Measurements from ENCODE around the gene SPECC1. TPM values are rescaled to one million over a fixed set of nuclear protein-coding genes. Genes with fewer than 3 reads are reported as not detected.
"Not testable (repeated sequence)": the region's sequence is repeated elsewhere in the genome, so short reads cannot be mapped to it uniquely, and the experiment has no call there.

Gene SPECC1
- total RNA-seq, 1 donor from 2014 or later: 69.6 TPM

- no peak overlapping the region for H3K27ac Mint-ChIP-seq
- H3K36me3 Mint-ChIP-seq (ENCODE audit: insufficient read depth): peaks cover 7% of the 10 kb centered on the region
- H3K4me1 Mint-ChIP-seq (ENCODE audit: low read depth): no peaks in the 10 kb centered on the region
Measured at GRCh38 chr17:20236578-20237227, 227.5 kb downstream of the SPECC1 start.

GRCh38 chr17:20239776-20240175, 230.6 kb downstream of the SPECC1 start:
- not testable (repeated sequence) for H3K4me1 Mint-ChIP-seq (ENCODE audit: low read depth); H3K36me3 Mint-ChIP-seq (ENCODE audit: insufficient read depth); DNase-seq (ENCODE audit: low spot score, unreplicated experiment); H3K27me3 Mint-ChIP-seq; H3K4me3 Mint-ChIP-seq (ENCODE audit: low read depth); H3K9me3 Mint-ChIP-seq (ENCODE audit: low read depth); H3K27ac Mint-ChIP-seq

More at GRCh38 chr17:20236578-20237227, 227.5 kb downstream of the SPECC1 start:
- no peaks in the 10 kb centered on the region for H3K9me3 Mint-ChIP-seq (ENCODE audit: low read depth)
- no peaks in the 10 kb centered on the region for H3K27me3 Mint-ChIP-seq
- TF ChIP-seq, protein P1, sequence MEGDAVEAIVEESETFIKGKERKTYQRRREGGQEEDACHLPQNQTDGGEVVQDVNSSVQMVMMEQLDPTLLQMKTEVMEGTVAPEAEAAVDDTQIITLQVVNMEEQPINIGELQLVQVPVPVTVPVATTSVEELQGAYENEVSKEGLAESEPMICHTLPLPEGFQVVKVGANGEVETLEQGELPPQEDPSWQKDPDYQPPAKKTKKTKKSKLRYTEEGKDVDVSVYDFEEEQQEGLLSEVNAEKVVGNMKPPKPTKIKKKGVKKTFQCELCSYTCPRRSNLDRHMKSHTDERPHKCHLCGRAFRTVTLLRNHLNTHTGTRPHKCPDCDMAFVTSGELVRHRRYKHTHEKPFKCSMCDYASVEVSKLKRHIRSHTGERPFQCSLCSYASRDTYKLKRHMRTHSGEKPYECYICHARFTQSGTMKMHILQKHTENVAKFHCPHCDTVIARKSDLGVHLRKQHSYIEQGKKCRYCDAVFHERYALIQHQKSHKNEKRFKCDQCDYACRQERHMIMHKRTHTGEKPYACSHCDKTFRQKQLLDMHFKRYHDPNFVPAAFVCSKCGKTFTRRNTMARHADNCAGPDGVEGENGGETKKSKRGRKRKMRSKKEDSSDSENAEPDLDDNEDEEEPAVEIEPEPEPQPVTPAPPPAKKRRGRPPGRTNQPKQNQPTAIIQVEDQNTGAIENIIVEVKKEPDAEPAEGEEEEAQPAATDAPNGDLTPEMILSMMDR (IDR thresholded peaks at IDR 0.05; ENCODE audit: unreplicated experiment): no peak
- H3K4me3 Mint-ChIP-seq (ENCODE audit: low read depth): no peak overlapping the region
- no peak for DNase-seq (ENCODE audit: low spot score, unreplicated experiment)

DNA sequence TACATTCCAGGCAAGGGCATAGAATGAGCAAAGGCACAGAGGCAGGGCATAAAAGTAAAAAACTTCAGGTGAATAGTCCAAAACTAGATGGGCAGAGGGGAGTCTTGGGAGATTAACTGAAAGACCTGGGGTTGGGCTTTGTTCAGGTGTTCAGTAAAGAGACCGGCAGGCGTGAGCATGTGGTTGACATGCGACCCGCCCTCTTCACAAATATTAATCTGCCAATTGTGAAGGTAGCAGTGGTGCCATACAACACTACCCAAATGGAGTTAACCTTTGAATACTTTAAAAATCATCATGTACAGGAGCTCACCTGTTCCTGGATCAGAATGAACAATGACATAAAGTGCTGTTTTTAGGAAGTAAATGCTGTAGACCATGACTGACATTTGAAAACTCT, 232.7 kb downstream of the SPECC1 start:
- Mint-ChIP-seq H3K9me3 (ENCODE audit: low read depth) (no peaks in the 10 kb centered on the region), H3K4me1 (ENCODE audit: low read depth) (peaks cover 3% of the 10 kb centered on the region), H3K27me3 (no peaks in the 10 kb centered on the region), H3K4me3 (ENCODE audit: low read depth) (no peak overlapping the region), H3K36me3 (ENCODE audit: insufficient read depth) (peaks cover 8% of the 10 kb centered on the region), H3K27ac (no peak overlapping the region)
- TF ChIP-seq, protein P1 (IDR thresholded peaks at IDR 0.05; ENCODE audit: unreplicated experiment): no peak
- DNase-seq (ENCODE audit: low spot score, unreplicated experiment): no peak

- no peak overlapping the region for H3K27ac Mint-ChIP-seq
Measured at GRCh38 chr17:20242271-20242670, 233.1 kb downstream of the SPECC1 start.

GRCh38 chr17:20243524-20243923, 234.4 kb downstream of the SPECC1 start:
- Mint-ChIP-seq H3K4me3 (ENCODE audit: low read depth) (no peak overlapping the region), H3K27me3 (no peaks in the 10 kb centered on the region), H3K27ac (no peak overlapping the region), H3K4me1 (ENCODE audit: low read depth) (peaks cover 3% of the 10 kb centered on the region), H3K36me3 (ENCODE audit: insufficient read depth) (peaks cover 20% of the 10 kb centered on the region), H3K9me3 (ENCODE audit: low read depth) (peaks cover 3% of the 10 kb centered on the region)
- TF ChIP-seq, protein P1 (IDR thresholded peaks at IDR 0.05; ENCODE audit: unreplicated experiment): no peak
- no peak for DNase-seq (ENCODE audit: low spot score, unreplicated experiment)

More at GRCh38 chr17:20242271-20242670, 233.1 kb downstream of the SPECC1 start:
- no peak overlapping the region for H3K4me3 Mint-ChIP-seq (ENCODE audit: low read depth)
- no peaks in the 10 kb centered on the region for H3K27me3 Mint-ChIP-seq
- peaks cover 3% of the 10 kb centered on the region for H3K4me1 Mint-ChIP-seq (ENCODE audit: low read depth)
- peaks cover 10% of the 10 kb centered on the region for H3K36me3 Mint-ChIP-seq (ENCODE audit: insufficient read depth)
- H3K9me3 Mint-ChIP-seq (ENCODE audit: low read depth): no peaks in the 10 kb centered on the region
- DNase-seq (ENCODE audit: low spot score, unreplicated experiment): no peak
- TF ChIP-seq, protein P1 (IDR thresholded peaks at IDR 0.05; ENCODE audit: unreplicated experiment): no peak

DNA sequence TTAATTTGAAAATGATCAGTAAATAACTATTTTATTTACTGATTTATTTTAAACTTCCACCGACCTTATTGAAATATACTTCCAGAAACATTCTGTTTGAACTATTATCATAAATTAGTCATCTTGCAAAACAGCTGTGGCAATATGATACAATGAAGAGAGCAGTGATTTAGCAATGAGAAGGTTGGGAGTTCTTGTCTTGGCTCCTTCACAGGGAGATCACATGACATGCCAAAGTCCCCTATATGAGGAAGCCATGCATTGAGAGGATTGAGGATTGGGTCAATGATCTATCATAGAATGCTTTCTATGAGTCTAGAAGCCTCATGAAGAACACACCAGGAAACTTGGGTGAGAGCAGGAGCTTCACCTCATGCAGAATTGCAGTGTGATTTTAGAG, 235.5 kb downstream of the SPECC1 start:
- TF ChIP-seq, protein P1 (IDR thresholded peaks at IDR 0.05; ENCODE audit: unreplicated experiment): no peak
- Mint-ChIP-seq H3K4me1 (ENCODE audit: low read depth) (peaks cover 3% of the 10 kb centered on the region), H3K4me3 (ENCODE audit: low read depth) (no peak overlapping the region), H3K27me3 (no peaks in the 10 kb centered on the region), H3K36me3 (ENCODE audit: insufficient read depth) (peaks cover 30% of the 10 kb centered on the region), H3K27ac (no peak overlapping the region), H3K9me3 (ENCODE audit: low read depth) (peaks cover 6% of the 10 kb centered on the region)
- no peak for DNase-seq (ENCODE audit: low spot score, unreplicated experiment)
